Iris pigment epithelial cell (primary cell): ENCODE measurements around the gene KLC3.
A peak's percentile ranks its signal among the peaks of the same experiment; 100 is the strongest.

ENCODE experiments used
- DNase-seq: peaks from one replicate; pipeline ENCODE4 v3.0.0-alpha.2; 2011; ENCODE audit warnings: low read depth

Gene KLC3

GRCh38 chr19:45376045-45376724, 35.6 kb downstream of the KLC3 start:
- peak; percentile 98 for DNase-seq

- DNase-seq = no peak
Measured at GRCh38 chr19:45380107-45380506, 39.6 kb downstream of the KLC3 start.

- no peak for DNase-seq
Measured at GRCh38 chr19:45382426-45382825, 41.9 kb downstream of the KLC3 start.

GRCh38 chr19:45385392-45386221, 45.1 kb downstream of the KLC3 start:
- DNase-seq = no peak

- no peak for DNase-seq
Measured at GRCh38 chr19:45391346-45391745, 50.8 kb downstream of the KLC3 start.

- no peak for DNase-seq
Measured at GRCh38 chr19:45391871-45392665, 51.5 kb downstream of the KLC3 start.

GRCh38 chr19:45395821-45396617, 55.5 kb downstream of the KLC3 start:
- DNase-seq = no peak

GRCh38 chr19:45400192-45400591, 59.6 kb downstream of the KLC3 start:
- no peak for DNase-seq
